Measurements from ENCODE around the gene COL15A1.
"Not testable (repeated sequence)": the region's sequence is repeated elsewhere in the genome, so short reads cannot be mapped to it uniquely, and the experiment has no call there.

Gene COL15A1

DNA sequence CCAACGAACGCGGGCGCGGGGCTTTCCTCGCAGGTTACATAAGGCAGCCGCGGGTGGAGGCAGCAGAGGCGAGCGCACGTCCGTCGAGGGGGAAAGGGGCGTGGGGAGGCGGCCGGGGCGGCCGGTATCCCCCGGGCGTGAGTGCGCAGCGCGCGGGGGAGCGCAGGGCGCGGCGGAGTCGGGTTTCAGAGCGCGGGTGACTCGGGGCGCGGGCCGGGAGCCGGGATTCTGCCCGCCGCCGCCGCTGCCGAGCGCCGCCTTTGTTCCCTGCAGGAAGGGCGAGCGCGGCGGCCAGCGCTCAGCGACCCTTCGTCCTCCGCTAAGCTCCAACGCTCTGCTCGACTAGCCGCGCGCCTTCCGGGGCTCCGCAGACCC lies at the start of gene COL15A1:
TSS of gene COL15A1 (plus strand) at position 226 of the 375 bp plus-strand sequence. CDS start 155 bp downstream, outside the sequence.
- no peak for DNase-seq

- DNase-seq, result no peak
Measured at GRCh38 chr9:98894171-98894570, 49.5 kb upstream of the COL15A1 start.

DNA sequence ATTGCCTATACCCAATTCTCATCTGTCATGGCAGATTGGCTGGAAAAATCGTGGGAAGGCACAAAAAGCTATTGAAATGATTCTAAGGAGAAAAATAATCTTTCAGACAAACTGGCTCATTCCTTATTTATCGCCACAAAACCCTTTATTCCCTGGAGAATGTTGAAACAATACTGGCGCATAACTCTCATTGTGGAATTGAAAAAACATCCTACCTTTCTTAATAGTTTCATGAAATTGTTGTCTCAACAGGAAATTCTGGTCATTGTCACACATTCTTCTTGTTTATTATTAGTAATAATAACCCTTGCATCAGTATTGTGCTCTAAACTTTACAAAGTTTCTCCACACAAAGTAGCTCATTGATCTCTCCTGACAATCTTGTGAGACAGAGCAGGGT lies 48.9 kb upstream of the COL15A1 start:
- DNase-seq, result no peak

DNA sequence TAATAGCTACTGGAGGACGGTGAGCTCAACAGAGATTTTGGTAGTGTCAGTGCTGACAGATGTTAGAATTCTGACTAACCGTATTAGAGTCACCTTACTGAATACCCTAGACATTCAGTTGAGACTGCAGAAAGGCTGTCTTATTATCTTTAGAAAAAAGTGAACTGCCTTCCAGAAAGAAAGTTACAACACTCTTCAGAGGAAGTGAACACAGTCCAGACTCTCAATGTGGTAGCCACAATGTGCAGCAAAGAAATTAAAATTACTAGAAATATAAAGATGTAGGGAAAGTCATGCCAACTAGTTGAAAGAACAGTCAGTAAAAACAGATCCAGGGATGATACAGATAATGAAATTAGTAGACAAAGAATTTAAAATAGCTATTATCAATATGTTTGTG lies 47.1 kb upstream of the COL15A1 start:
- DNase-seq, result no peak

DNA sequence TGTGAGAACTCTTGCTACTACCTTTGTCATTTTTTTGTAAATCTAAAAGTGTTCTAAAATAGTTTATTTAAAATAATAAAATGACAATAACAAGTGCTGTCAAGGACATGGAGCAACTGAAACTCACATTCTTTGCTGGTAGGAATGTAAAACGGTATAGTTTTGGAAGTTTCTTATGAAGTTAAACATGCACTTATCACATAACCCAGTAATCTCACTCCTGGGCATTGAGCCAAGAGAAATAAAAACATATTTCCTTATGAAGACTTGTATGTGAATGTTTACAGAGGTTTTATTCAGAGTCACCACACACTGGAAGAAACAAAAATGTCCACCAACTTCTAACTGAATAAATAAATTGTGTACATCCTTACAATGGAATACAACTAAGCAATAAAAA lies 46.0 kb upstream of the COL15A1 start:
- no peak for DNase-seq

GRCh38 chr9:98899408-98900056 lies 44.2 kb upstream of the COL15A1 start:
- no peak for DNase-seq

DNA sequence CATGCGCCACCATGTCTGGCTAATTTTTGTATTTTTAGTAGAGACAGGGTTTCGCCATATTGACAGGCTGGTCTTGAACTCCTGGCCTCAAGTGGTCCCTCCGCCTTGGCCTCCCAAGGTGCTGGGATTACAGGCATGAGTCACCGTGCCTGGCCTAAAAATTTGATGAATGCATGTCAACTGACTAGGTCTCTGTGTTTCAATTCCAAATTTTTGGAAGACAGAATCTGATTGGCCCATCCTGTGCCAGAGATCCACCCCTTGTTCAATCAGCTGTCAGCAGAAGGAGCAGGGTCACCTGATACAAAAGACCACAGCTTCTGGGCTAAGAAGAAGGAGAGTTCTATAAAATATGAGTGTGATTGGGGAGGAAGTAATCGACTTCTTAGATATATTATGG lies 43.5 kb upstream of the COL15A1 start:
- DNase-seq, result no peak

- DNase-seq, result no peak
Measured at GRCh38 chr9:98900725-98901124, 43.0 kb upstream of the COL15A1 start.

- DNase-seq, result not testable (repeated sequence)
Measured at GRCh38 chr9:98901843-98902242, 41.9 kb upstream of the COL15A1 start.

GRCh38 chr9:98902516-98902915 lies 41.2 kb upstream of the COL15A1 start:
- no peak for DNase-seq

DNA sequence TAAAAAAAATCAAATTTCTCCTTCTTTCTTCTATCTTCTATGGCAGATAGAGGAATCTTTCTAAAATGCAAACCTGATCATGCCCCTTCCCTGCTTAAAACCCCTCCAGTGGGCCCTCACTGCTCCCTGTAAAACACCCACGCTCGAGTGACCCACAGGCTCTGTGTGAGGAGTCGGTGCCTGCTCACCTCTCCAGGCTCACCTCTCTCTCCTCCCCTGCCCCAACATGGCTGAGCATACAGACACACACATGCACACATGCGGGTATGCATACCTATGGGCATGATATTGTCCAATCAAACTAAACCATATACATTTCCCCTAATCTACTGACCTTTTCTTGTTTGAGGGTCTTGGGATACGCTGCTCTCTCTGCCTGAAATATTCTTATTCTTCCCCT lies 40.8 kb upstream of the COL15A1 start:
- no peak for DNase-seq

DNA sequence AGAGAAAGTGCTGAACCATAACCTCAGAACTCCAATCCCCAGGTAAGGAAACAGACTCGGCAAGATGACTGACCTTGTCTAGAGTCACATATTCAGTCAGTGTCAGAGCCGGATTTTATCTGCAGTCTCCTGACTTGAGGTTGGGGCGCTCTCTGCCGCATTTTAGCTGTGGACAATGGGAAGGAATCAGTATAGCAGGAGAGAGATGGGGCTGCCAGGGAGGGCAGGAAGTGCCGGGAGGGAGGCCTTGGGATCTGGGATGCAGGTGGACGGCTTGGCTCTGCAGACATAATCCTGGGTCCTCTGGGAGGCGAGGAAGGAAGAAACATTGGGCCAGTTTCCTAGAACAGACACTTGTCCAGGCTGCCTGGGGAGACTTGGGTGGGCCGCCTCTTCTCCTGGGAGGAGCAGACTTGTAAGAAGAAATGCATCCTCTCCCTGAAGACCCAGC lies 39.7 kb upstream of the COL15A1 start:
- DNase-seq, result no peak

GRCh38 chr9:98905015-98905414 lies 38.7 kb upstream of the COL15A1 start:
- no peak for DNase-seq

GRCh38 chr9:98906273-98907040 lies 37.2 kb upstream of the COL15A1 start:
- no peak for DNase-seq

DNA sequence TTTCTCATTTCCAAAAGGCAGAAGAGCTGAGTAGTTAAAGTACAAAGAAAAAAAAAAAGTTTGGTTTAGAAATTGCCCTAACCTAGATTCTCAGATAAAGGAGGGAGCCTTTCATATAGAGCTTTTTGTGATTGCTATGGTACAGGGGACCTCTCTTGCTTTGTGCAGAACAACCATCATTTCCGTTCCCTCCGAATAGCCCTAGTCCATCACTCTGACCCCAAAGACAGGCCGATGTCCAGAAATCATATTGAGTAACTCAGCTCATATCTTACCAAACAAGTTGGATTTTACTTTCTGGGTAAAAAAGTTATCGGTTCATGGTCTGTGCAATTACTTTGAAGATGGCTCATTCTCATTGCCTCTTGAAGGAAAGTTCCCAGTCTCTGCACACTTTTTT lies 36.7 kb upstream of the COL15A1 start:
- no peak for DNase-seq

GRCh38 chr9:98908897-98909634 lies 34.6 kb upstream of the COL15A1 start:
- no peak for DNase-seq

- no peak for DNase-seq
Measured at GRCh38 chr9:98909935-98910334, 33.8 kb upstream of the COL15A1 start.

DNA sequence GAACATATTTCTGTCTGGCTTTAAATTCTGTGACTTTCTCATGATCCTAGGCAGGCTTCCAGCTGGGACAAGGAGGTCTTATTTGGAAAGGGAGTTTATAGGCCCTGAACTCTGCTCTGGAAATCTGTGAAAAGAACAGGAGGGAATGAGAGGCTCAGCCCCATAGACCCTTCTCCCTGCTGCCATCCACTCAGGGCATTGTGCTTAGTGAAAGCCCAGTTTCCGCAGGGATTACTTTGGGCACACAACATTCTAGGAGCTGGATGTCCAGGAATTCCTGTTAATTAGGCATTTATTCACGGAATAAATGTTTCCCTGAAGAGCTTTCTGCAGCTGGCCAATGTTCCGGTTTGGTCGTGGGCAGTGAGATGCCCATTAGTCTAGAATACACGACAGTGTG lies 32.7 kb upstream of the COL15A1 start:
- no peak for DNase-seq

DNA sequence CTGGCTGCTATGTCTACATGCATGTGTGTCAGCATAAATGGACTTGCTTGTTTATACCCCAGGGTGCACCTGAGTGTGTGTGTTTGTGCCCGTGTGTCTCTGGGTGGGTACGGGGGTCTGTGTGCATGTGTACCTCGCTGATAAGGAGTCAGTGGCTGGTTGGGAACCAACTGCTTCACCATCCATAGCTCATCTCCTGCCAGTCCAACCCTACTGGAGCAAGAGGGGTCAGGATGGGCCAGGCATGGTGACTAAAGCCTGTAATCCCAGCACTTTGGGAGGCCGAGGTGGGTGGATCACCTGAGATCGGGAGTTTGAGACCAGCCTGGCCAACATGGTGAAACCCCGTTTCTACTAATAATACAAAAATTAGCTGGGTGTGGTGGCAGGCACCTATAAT lies 32.0 kb upstream of the COL15A1 start:
- not testable (repeated sequence) for DNase-seq

GRCh38 chr9:98912450-98912849 lies 31.3 kb upstream of the COL15A1 start:
- no peak for DNase-seq

- DNase-seq, result no peak
Measured at GRCh38 chr9:98913044-98913443, 30.7 kb upstream of the COL15A1 start.

DNA sequence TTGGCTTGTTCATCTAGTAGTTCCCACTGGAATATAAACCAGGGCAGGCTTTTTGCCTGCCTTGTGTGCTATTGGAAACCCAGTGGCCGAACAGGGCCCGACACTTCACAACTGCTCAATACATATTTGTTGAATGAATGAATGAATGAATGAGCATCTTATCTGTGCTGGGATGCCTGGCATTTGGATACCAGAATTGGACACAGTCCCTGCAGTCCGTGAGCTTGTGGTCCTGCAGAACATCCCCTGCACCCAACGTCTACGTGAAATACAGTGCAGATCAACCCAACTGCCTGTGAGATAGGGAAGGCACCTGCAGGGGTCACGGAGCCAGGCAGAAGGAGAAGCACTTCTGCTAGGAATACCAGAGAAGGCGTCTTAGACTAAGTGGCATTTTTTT lies 30.0 kb upstream of the COL15A1 start:
- no peak for DNase-seq

DNA sequence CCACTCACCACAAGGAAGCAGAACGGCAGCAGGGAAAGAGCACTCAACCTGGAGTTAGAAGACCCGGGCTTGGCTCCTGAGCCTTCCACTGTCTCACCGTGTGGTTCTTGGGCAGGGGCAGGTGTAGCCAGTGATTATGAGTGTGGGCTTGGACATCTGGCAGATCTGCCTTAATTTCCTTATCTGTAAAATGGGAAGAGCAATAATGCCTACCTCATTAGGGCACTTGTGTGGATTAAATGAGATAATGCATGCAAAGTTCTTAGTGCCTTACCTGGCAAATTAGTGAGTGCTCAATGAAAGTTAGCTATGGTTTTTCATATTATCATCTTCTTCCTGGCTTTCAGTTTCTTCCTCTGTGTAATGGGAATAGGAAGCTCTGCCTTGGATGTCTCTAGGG lies 28.1 kb upstream of the COL15A1 start:
- no peak for DNase-seq

- DNase-seq, result no peak
Measured at GRCh38 chr9:98916660-98917059, 27.0 kb upstream of the COL15A1 start.
